Skeletal muscle cell (primary cell): Measurements from ENCODE around the gene DOCK11.
"Not testable (repeated sequence)": the region's sequence is repeated elsewhere in the genome, so short reads cannot be mapped to it uniquely, and the experiment has no call there.

Source experiments
- DNase-seq: peaks from one replicate; pipeline ENCODE4 v3.0.0-alpha.2; 2010; ENCODE audit warnings: low read depth
- H3K4me3 ChIP-seq: 2 replicates; pipeline ENCODE4 v1.5.1; 2011; ENCODE audit warnings: low read depth, mild to moderate bottlenecking, control low read depth, low read length, moderate library complexity

Gene DOCK11

GRCh38 chrX:118495061-118495921 lies at the start of gene DOCK11:
TSS of gene DOCK11 (plus strand) at chrX:118495815. CDS start at chrX:118495972, 157 bp downstream.
- DNase-seq, result peak; percentile 62
- peak within 1 kb of the TSS; percentile 67 for H3K4me3 ChIP-seq

DNA sequence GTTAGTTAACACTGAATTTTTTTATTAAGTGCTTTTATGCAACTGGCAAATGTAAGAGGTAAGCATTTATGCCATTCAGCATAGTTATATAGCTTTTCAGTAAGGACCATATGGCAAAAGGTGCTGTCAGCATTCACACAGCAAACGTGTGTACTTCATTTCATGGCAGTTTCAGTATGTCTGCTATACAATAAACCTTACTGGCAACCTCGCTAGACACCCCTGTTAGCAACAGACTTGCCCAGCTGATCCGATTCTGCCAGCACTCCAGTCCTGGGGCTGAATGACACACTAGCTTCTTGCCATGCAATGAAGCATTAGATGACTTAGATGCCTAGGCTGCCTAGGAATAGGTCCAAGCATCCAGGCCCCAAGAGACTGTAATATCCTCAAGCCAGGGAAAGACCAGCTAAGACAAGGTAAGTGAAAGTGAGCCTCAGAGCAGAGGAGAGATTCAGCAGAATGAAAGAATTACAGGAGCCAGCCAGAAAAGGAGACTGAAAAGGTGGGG lies 47.3 kb upstream of the DOCK11 start:
- DNase-seq, result no peak
- no peak overlapping the region for H3K4me3 ChIP-seq

- no peak for DNase-seq
- H3K4me3 ChIP-seq, result no peak overlapping the region
These were observed 40.6 kb upstream of the DOCK11 start for GRCh38 chrX:118455013-118455412.

DNA sequence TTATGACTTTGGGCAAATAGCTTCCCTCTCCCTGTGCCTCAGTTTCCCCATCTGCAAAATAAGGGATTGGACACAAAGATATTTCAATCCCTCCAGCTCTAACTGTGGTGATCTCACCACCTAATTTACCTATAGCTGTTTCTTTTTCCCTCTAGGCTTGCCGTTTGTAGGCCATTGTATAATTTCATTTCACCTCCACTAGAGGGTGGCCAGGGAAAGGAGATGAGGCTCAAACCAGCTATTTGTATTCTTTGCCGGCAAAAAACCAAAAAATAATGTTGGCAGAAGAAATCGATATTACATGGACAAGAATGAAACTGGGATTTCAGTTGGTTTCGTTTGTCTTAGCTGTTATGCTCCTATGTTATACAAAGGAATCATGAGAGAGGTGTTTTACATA lies 36.1 kb upstream of the DOCK11 start:
- H3K4me3 ChIP-seq, result no peak overlapping the region
- DNase-seq, result peak; percentile 11

GRCh38 chrX:118464501-118464900 lies 31.1 kb upstream of the DOCK11 start:
- H3K4me3 ChIP-seq, result no peak overlapping the region
- DNase-seq, result no peak

DNA sequence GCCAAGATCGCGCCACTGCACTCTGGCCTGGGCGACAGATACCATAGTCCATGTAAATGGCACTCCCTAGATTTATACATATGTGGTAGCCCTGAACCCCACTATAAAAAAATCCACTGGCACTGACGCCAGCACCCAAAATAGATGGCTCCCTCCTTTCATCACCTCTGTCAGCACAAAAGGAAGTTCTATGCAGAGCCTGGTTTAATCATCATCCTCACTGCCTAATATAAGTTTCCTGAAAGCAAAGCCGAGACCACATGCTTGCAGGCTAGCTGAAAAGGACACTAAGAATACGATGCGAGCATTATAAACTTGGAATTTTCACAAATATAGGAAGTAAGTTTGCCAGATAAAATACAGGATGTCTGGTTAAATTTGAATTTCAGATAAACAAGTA lies 27.5 kb upstream of the DOCK11 start:
- no peak for DNase-seq
- H3K4me3 ChIP-seq, result no peak overlapping the region

GRCh38 chrX:118470721-118471347 lies 24.8 kb upstream of the DOCK11 start:
- H3K4me3 ChIP-seq, DNase-seq: not testable (repeated sequence)

GRCh38 chrX:118474586-118474985 lies 21.0 kb upstream of the DOCK11 start:
- no peak for DNase-seq
- H3K4me3 ChIP-seq, result no peak overlapping the region

DNA sequence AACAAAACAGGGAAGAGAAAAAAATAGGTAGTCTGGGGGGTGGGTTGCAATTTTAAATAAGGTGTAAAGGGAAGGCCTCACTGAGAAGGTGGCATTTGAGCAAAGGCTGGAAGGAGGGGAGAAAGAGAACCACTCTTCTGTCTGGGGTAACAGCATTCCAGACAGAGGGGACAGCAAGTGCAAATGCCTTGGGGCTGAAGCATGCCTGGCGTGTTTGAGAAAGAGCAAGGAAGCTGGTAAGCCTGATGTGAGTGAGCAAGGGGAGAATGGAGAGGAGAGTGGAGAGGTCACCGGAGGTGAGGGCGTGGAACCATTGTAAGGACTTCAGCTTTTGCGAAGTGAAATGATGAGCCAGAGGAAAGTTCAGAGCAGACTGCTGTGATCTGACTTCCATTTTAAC lies 19.7 kb upstream of the DOCK11 start:
- DNase-seq, result no peak
- no peak overlapping the region for H3K4me3 ChIP-seq

- H3K4me3 ChIP-seq, result no peak overlapping the region
- DNase-seq, result no peak
These were observed 15.4 kb upstream of the DOCK11 start for GRCh38 chrX:118480172-118480571.

DNA sequence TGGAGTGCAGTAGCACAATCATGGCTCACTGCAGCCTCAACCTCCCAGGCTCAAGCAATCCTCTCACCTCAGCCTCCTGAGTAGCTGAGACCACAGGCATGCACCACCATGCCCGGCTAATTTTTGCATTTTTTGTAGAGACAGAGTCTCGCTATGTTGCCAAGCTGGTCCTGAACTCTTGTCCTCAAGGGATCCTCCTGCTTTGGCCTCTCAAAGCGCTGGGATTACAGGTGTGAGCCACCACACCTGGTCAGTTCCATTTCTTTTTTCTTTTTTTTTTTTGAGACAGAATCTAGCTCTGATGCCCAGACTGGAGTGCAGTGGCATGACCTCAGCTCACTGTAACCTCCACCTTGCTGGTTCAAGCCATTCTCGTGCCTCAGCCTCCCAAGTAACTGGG lies 13.2 kb upstream of the DOCK11 start:
- DNase-seq, result not testable (repeated sequence)

DNA sequence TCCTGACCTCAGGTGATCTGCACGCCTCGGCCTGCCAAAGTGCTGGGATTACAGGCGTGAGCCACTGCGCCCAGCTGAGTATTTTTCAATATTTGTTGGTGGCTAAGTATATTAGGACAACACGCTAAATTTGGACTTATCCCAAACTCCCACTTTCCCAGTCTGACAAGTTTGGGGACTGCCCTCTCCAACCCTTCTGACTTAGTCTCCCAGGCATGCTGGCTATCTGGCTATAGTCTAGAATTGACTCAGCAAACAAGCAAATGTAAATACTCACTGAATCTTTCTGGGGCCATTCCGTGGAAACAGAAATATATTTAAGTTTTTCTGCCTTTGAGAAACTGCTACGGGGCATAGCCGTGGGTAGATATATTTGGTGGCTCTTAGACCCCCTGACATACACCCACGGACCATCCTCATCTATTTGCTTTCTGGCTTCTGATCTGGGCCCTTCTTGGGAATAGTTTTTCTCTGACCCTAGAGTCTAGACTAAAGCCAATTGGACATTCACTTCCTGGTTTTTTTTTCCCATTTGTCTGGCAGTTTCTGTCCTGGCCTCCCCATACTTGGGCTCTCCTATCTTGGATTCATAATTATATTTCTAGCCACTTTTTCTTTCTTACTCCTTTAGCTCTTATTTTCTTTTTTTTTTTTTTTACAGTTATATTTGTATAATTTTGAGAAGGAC lies 11.3 kb upstream of the DOCK11 start:
- H3K4me3 ChIP-seq, result no peak overlapping the region
- DNase-seq, result no peak

More for the DNA sequence above, 13.2 kb upstream of the DOCK11 start:
- not testable (repeated sequence) for H3K4me3 ChIP-seq

- H3K4me3 ChIP-seq, DNase-seq: not testable (repeated sequence)
These were observed 8.9 kb upstream of the DOCK11 start for GRCh38 chrX:118486693-118487092.

- no peak for DNase-seq
- H3K4me3 ChIP-seq, result no peak overlapping the region
These were observed 2.6 kb upstream of the DOCK11 start for GRCh38 chrX:118493016-118493415.

DNA sequence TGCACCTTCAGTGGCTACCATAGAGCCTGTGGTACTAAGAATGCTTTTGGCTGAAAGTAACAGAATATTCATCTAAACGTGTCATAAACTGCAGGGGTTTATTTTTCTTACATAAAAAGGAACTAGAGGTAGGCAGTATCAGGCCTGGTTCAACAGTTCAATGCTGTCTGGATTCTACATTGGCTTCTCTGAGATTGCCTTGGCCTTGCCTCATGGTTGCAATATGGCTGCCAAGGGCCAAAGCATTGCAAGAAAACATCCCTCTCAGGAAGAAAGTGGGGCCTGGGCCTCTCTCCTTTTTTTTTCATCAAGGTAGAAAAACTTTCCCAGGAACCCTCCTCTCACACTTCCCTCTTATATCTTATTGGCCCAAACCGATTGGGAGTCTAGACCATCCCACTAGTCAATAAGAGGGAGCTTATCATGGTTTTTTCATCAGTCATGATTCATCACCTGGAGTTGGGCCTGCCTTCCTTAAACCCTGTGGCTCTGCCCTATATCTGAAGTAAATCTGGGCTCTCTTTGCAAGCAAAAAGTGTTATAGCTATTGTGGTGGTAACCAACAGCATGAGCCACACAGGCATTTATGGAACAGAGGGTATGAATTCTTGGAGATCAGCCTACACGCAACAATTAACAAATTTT lies 1.8 kb upstream of the DOCK11 start:
- no peak overlapping the region for H3K4me3 ChIP-seq
- no peak for DNase-seq

- H3K4me3 ChIP-seq, result peak overlapping the region; percentile 67
- no peak for DNase-seq
These were observed 545 bp downstream of the DOCK11 start for GRCh38 chrX:118495958-118496762.

DNA sequence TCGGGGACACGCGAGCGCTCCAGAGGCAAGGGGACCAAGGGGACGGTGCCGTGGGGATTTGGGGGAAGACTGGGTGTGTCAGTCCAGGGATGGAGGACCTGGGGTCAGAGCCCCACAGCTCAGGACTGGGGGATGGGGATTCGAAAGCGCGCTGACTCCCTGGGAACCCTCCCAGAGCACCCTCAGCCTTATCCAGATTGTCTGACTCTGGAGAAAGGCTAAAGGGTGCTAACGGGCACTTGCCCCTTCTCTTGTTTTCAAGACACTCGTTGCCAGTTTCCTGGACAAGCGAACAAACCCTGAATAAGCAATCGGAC lies 1.1 kb downstream of the DOCK11 start:
- H3K4me3 ChIP-seq, result peak overlapping the region; percentile 67
- DNase-seq, result no peak

GRCh38 chrX:118497180-118497818 lies 1.7 kb downstream of the DOCK11 start:
- no peak for DNase-seq
- peak overlapping the region; percentile 67 for H3K4me3 ChIP-seq

DNA sequence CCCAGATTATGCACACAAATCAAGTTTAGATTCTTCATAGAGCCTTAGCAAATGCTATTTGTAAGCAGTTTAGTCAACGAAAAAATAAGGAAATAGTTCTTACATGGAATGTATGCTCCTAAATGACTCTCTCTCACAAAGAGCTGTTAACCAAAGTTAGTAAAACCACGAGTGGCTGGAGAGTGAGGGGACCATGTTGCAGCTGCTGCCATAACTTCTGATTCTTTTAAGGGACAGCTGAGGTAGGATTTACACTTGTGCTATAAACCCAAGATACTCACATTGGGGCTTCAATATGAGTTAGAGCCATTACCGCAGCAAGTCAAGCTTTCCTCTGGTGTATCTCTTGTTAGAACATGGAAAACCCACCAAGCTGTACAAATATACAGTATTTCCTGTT lies 2.7 kb downstream of the DOCK11 start:
- no peak overlapping the region for H3K4me3 ChIP-seq
- no peak for DNase-seq
